Mesendoderm (in vitro differentiated cells): Measurements from ENCODE around the gene NTN1.
"Not testable (repeated sequence)": the region's sequence is repeated elsewhere in the genome, so short reads cannot be mapped to it uniquely, and the experiment has no call there.

Experiments
- DNase-seq: peaks from one replicate; pipeline ENCODE4 v3.0.0; 2013
- H2AK5ac ChIP-seq: 2 replicates; pipeline ENCODE4 v1.6.1; 2013; ENCODE audit warnings: low read length, inconsistent platforms
- H2BK120ac ChIP-seq: 2 replicates; pipeline ENCODE4 v1.6.1; 2013; ENCODE audit warnings: low read depth, mild to moderate bottlenecking, low read length, moderate library complexity, mixed read lengths
- H2BK15ac ChIP-seq: replicated peaks from 2 replicates; pipeline ENCODE4 v1.6.1; 2013; ENCODE audit warnings: low read depth, mild to moderate bottlenecking, moderate library complexity
- H2BK5ac ChIP-seq: 2 replicates; pipeline ENCODE4 v1.6.1; 2013; ENCODE audit warnings: low read length, inconsistent platforms
- H3K18ac ChIP-seq: 2 replicates; pipeline ENCODE4 v1.6.1; 2013; ENCODE audit warnings: mild to moderate bottlenecking, low read length, mixed read lengths
- H3K23ac ChIP-seq: one replicate; pipeline ENCODE4 v1.6.1; 2013; ENCODE audit warnings: low read length
- H3K27ac ChIP-seq: 2 replicates; pipeline ENCODE4 v1.5.1; 2013; ENCODE audit warnings: low read depth, mild to moderate bottlenecking, inconsistent platforms, low read length, moderate library complexity
- H3K27me3 ChIP-seq: 2 replicates; pipeline ENCODE4 v1.6.1; 2013; ENCODE audit warnings: low read length, control low read depth, mild to moderate bottlenecking, inconsistent platforms; ENCODE audit not compliant: insufficient read depth, poor library complexity
- H3K36me3 ChIP-seq: 2 replicates; pipeline ENCODE4 v1.6.1; 2013; ENCODE audit warnings: low read length, inconsistent platforms; ENCODE audit not compliant: control insufficient read depth, insufficient read depth
- H3K4ac ChIP-seq: one replicate; pipeline ENCODE4 v1.6.1; 2013; ENCODE audit warnings: low read depth, mild to moderate bottlenecking, low read length, moderate library complexity
- H3K4me1 ChIP-seq: 2 replicates; pipeline ENCODE4 v1.6.1; 2013; ENCODE audit warnings: low read depth, low read length, inconsistent platforms; ENCODE audit not compliant: control insufficient read depth
- H3K4me2 ChIP-seq: 2 replicates; pipeline ENCODE4 v1.6.1; 2013; ENCODE audit warnings: low read length
- H3K4me3 ChIP-seq: 2 replicates; pipeline ENCODE4 v1.5.1; 2013; ENCODE audit warnings: mild to moderate bottlenecking, low read length
- H3K56ac ChIP-seq: one replicate; pipeline ENCODE4 v1.6.1; 2013; ENCODE audit warnings: low read length
- H3K79me1 ChIP-seq: 2 replicates; pipeline ENCODE4 v1.6.1; 2013; ENCODE audit warnings: low read length, inconsistent platforms
- H3K79me2 ChIP-seq: 2 replicates; pipeline ENCODE4 v1.6.1; 2013; ENCODE audit warnings: mild to moderate bottlenecking, low read length; ENCODE audit not compliant: control insufficient read depth, insufficient read depth
- H3K9ac ChIP-seq: 2 replicates; pipeline ENCODE4 v1.6.1; 2013; ENCODE audit warnings: low read length, inconsistent platforms
- H4K5ac ChIP-seq: one replicate; pipeline ENCODE4 v1.6.1; 2013; ENCODE audit warnings: low read length
- H4K8ac ChIP-seq: one replicate; pipeline ENCODE4 v1.6.1; 2013; ENCODE audit warnings: low read depth, mild to moderate bottlenecking, control low read depth, low read length, moderate library complexity
- WGBS: extraction: QIAGEN DNeasy Blood & Tissue Kit; methylation state at CpG from one replicate; pipeline ENCODE4 v1.1.7; 2013; ENCODE audit warnings: low lambda C conversion rate, missing lambda C conversion rate; ENCODE audit not compliant: insufficient coverage; ENCODE audit errors: extremely low coverage; 5-methylcytosine and 5-hydroxymethylcytosine counted together

Gene NTN1

GRCh38 chr17:9098242-9098825, 77.0 kb downstream of the NTN1 start:
- Histone ChIP-seq H3K4me1 (no peaks in the 10 kb centered on the region), H3K23ac (no peak overlapping the region), H2AK5ac (no peak overlapping the region), H3K79me1 (no peaks in the 10 kb centered on the region), H4K8ac (no peak overlapping the region), H3K4me2 (no peak overlapping the region), H3K18ac (no peak overlapping the region), H3K27me3 (no peaks in the 10 kb centered on the region), H3K79me2 (no peaks in the 10 kb centered on the region), H2BK5ac (no peak overlapping the region), H3K36me3 (no peaks in the 10 kb centered on the region), H3K56ac (no peak overlapping the region), H4K5ac (no peak overlapping the region), H3K4me3 (no peak overlapping the region), H3K27ac (no peak overlapping the region), H2BK15ac (no peak overlapping the region), H3K9ac (no peak overlapping the region), H3K4ac (no peak overlapping the region), H2BK120ac (no peak overlapping the region)
- no CpG with 5 or more reads among the region's 6 CpGs for WGBS
- DNase-seq: no peak

GRCh38 chr17:9101356-9101755, 80.0 kb downstream of the NTN1 start:
- no peak overlapping the region for H3K56ac ChIP-seq
- H3K79me1 ChIP-seq: no peaks in the 10 kb centered on the region
- no CpG with 5 or more reads among the region's 1 CpG for WGBS
- no peaks in the 10 kb centered on the region for H3K4me1 ChIP-seq
- no peak overlapping the region for H2BK5ac ChIP-seq
- no peak overlapping the region for H3K9ac ChIP-seq
- no peak overlapping the region for H2AK5ac ChIP-seq
- no peaks in the 10 kb centered on the region for H3K79me2 ChIP-seq
- no peak overlapping the region for H3K4me3 ChIP-seq
- no peak overlapping the region for H3K23ac ChIP-seq
- no peak overlapping the region for H2BK15ac ChIP-seq
- no peaks in the 10 kb centered on the region for H3K27me3 ChIP-seq
- H3K27ac ChIP-seq: no peak overlapping the region
- no peak overlapping the region for H3K18ac ChIP-seq
- H4K8ac ChIP-seq: no peak overlapping the region
- H4K5ac ChIP-seq: no peak overlapping the region
- no peak for DNase-seq
- H2BK120ac ChIP-seq: no peak overlapping the region
- H3K4me2 ChIP-seq: no peak overlapping the region
- H3K36me3 ChIP-seq: no peaks in the 10 kb centered on the region
- no peak overlapping the region for H3K4ac ChIP-seq

- WGBS: no CpG with 5 or more reads among the region's 3 CpGs
- not testable (repeated sequence) for H3K23ac ChIP-seq, H2BK15ac ChIP-seq
Measured at GRCh38 chr17:9103193-9103592, 81.9 kb downstream of the NTN1 start.

GRCh38 chr17:9104370-9105041, 83.2 kb downstream of the NTN1 start:
- H3K4ac ChIP-seq: no peak overlapping the region
- no peak overlapping the region for H3K4me2 ChIP-seq
- H2BK15ac ChIP-seq: no peak overlapping the region
- H3K27me3 ChIP-seq: no peaks in the 10 kb centered on the region
- H3K4me3 ChIP-seq: no peak overlapping the region
- H3K23ac ChIP-seq: no peak overlapping the region
- H3K79me1 ChIP-seq: no peaks in the 10 kb centered on the region
- no CpG with 5 or more reads among the region's 18 CpGs for WGBS
- DNase-seq: no peak
- H2BK5ac ChIP-seq: no peak overlapping the region
- H3K9ac ChIP-seq: no peak overlapping the region
- H2AK5ac ChIP-seq: no peak overlapping the region
- H3K18ac ChIP-seq: no peak overlapping the region
- no peaks in the 10 kb centered on the region for H3K4me1 ChIP-seq
- no peak overlapping the region for H4K8ac ChIP-seq
- no peaks in the 10 kb centered on the region for H3K79me2 ChIP-seq
- no peak overlapping the region for H4K5ac ChIP-seq
- no peaks in the 10 kb centered on the region for H3K36me3 ChIP-seq
- H2BK120ac ChIP-seq: no peak overlapping the region
- no peak overlapping the region for H3K56ac ChIP-seq
- H3K27ac ChIP-seq: no peak overlapping the region

More at GRCh38 chr17:9103193-9103592, 81.9 kb downstream of the NTN1 start:
- H3K36me3 ChIP-seq, H3K56ac ChIP-seq, H3K79me2 ChIP-seq, H3K9ac ChIP-seq, H2AK5ac ChIP-seq, DNase-seq, H3K79me1 ChIP-seq, H2BK120ac ChIP-seq, H3K4me1 ChIP-seq, H3K27me3 ChIP-seq, H4K5ac ChIP-seq, H4K8ac ChIP-seq, H3K4ac ChIP-seq, H3K18ac ChIP-seq, H3K4me2 ChIP-seq, H2BK5ac ChIP-seq, H3K4me3 ChIP-seq, H3K27ac ChIP-seq: not testable (repeated sequence)

GRCh38 chr17:9105068-9105868, 84.0 kb downstream of the NTN1 start:
- no peak overlapping the region for H3K27ac ChIP-seq
- no peak overlapping the region for H2AK5ac ChIP-seq
- H3K79me2 ChIP-seq: no peaks in the 10 kb centered on the region

More at GRCh38 chr17:9105068-9105868, 84.0 kb downstream of the NTN1 start:
- no peak overlapping the region for H2BK5ac ChIP-seq
- H3K18ac ChIP-seq: no peak overlapping the region
- WGBS: no CpG with 5 or more reads among the region's 9 CpGs
- no peak overlapping the region for H3K4me3 ChIP-seq
- H3K79me1 ChIP-seq: no peaks in the 10 kb centered on the region
- H3K56ac ChIP-seq: no peak overlapping the region
- no peak overlapping the region for H2BK15ac ChIP-seq
- no peak overlapping the region for H4K5ac ChIP-seq
- H3K36me3 ChIP-seq: no peaks in the 10 kb centered on the region
- DNase-seq: no peak
- no peak overlapping the region for H3K4ac ChIP-seq
- H2BK120ac ChIP-seq: no peak overlapping the region
- no peaks in the 10 kb centered on the region for H3K27me3 ChIP-seq
- no peak overlapping the region for H3K4me2 ChIP-seq
- no peaks in the 10 kb centered on the region for H3K4me1 ChIP-seq
- no peak overlapping the region for H4K8ac ChIP-seq
- H3K23ac ChIP-seq: no peak overlapping the region
- no peak overlapping the region for H3K9ac ChIP-seq
